22Rv1 (cell line): ENCODE measurements around the gene MAP3K7CL.

Experiments
- H3K27ac ChIP-seq: fragments of 450-650 bp; 2 replicates; pipeline ENCODE4 v1.5.1; 2017
- ZFX ChIP-seq: fragments of 450-650 bp; IDR thresholded peaks from 2 replicates; pipeline ENCODE4 v1.6.1; 2017; ENCODE audit warnings: antibody characterized with exemption, borderline replicate concordance
- TF ChIP-seq, protein P1 (sequence below): fragments of 450-650 bp; IDR thresholded peaks from 2 replicates; pipeline ENCODE4 v1.5.1; 2017; ENCODE audit warnings: mild to moderate bottlenecking

MAP3K7CL gene

DNA sequence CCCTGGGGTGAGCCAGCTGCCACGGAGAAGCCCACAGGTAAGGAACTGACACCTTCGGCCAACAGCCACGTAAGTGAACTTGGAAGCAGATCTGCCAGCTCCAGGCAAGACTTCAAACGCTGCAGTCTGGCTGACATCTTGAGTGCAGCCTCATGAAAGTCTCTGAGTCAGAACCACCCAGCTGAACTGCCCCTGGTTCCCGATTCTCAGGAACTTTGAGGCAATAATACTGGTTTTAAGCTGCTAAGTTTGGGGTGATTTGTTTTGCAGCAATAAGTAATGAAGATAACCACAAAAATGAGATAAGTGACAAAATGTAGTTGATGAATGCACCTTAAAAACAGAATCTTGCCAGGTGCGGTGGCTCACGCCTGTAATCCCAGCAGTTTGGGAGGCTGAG, 48.5 kb downstream of the MAP3K7CL start:
- no peak for TF ChIP-seq ZFX
- TF ChIP-seq, protein P1, sequence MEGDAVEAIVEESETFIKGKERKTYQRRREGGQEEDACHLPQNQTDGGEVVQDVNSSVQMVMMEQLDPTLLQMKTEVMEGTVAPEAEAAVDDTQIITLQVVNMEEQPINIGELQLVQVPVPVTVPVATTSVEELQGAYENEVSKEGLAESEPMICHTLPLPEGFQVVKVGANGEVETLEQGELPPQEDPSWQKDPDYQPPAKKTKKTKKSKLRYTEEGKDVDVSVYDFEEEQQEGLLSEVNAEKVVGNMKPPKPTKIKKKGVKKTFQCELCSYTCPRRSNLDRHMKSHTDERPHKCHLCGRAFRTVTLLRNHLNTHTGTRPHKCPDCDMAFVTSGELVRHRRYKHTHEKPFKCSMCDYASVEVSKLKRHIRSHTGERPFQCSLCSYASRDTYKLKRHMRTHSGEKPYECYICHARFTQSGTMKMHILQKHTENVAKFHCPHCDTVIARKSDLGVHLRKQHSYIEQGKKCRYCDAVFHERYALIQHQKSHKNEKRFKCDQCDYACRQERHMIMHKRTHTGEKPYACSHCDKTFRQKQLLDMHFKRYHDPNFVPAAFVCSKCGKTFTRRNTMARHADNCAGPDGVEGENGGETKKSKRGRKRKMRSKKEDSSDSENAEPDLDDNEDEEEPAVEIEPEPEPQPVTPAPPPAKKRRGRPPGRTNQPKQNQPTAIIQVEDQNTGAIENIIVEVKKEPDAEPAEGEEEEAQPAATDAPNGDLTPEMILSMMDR, result no peak
- H3K27ac ChIP-seq, result no peak overlapping the region

DNA sequence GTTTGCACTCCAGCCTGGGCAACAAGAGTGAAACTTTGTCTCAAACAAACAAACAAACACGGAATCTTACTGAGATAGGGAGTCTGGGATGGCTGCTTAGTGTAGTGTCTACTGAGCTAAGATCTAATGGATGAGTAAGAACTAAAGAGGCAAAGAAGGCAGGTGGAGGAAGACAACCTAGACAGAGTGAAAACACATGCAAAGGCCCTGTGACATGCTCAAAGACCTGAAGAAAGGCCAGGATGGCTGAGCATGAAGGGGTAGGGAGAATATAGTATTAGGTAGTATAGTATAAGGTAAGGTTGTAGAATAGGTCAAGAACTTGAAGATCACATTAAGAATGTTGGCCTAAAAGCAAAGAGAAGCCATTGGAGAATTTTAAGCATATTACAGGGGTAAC, 49.1 kb downstream of the MAP3K7CL start:
- TF ChIP-seq ZFX, result no peak
- TF ChIP-seq, protein P1, result no peak
- H3K27ac ChIP-seq, result no peak overlapping the region

DNA sequence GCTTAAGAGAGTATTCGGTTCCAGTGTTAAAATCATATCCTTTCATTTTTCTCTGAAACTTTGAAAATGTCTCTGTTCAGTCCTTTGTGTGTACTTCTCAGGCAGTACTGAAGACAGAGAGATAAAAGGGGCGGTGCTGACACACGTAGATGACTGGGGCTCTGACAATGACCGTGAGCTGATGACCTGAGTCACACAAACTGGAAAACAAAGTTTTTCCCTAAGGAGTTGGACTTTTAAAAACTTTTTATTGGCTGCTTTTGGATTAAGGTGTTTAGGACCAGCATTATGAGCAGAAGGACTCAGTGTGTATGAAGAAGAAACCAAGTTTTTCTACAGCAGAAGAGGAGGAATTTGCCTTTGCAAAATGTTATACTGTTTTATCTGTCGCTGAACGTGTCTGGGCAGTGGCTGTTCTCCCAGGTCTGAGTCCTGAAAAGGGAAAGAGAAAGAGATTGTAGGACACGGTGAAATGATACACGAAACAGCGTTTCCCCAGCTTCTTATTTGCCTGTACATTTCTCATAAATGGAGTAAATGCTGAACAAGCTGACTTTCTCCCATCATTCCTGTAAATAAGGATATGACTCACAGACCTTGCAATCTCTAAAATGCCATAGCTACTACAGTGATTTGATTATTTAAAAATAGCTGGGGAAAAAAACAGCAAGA, 51.5 kb downstream of the MAP3K7CL start:
- peak overlapping the region; percentile 68 for H3K27ac ChIP-seq

DNA sequence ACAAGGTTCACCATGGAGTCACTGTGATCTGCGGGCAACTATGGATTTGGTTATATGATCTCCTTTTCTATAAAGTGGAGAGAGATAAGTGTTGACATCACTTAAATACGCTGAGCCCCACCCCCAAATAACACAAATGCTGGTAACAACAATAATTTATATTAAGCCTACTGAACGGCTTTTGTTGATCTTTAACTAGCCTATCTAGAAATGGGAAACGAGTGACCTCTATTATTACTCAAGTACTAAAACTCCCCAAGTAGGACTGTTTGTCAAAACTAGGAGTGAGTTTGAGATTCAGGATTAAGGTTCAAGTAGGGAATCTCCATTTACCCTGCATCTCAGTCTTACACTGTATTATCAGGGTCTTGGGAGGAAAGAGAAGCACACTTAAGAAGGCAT, 52.2 kb downstream of the MAP3K7CL start:
- peak overlapping the region; percentile 68; the same call in 1 of the 2 replicates for H3K27ac ChIP-seq
- TF ChIP-seq, protein P1, result no peak
- no peak for TF ChIP-seq ZFX

More for the DNA sequence above, 51.5 kb downstream of the MAP3K7CL start:
- TF ChIP-seq, protein P1, result no peak
- no peak for TF ChIP-seq ZFX

DNA sequence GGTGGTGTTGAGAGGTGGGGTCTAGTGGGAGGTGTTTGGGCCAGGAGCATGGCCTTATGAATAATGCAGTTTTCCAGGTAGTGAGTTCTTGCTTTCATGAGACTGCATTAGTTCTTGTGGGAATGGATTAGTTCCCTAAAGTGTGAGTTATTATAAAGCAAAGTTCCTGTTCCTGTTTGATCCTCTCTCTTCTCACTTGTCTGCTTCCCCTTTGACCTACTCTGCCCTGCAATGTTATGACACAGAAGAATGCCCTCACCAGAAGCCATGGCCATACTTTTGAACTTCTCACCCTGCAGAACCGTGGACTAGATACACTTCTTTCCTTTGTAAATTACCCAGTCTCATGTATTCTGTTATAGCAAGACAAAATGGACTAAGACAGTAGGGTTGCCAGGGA, 53.6 kb downstream of the MAP3K7CL start:
- no peak overlapping the region for H3K27ac ChIP-seq
- TF ChIP-seq ZFX, result no peak
- TF ChIP-seq, protein P1, result no peak

DNA sequence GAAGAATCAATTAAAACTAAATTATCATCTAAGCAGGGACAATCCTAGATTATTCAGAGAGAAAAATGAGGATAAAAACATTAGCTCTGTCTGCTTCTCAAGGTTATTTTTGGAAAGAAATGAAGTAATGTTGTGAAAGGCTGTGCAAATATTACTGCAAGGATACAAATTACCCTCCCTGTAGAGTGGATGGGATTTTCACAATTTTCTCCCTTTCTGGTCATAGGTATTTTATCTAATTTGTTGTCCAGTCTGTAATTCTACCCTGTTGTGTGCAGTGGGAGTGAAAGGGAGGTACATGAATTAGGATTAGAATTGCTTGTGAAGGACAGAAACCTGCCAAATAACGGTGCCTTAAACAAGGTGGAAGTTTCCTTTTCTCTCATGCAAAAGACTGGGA, 54.7 kb downstream of the MAP3K7CL start:
- TF ChIP-seq, protein P1, result no peak
- TF ChIP-seq ZFX, result no peak
- H3K27ac ChIP-seq, result no peak overlapping the region

DNA sequence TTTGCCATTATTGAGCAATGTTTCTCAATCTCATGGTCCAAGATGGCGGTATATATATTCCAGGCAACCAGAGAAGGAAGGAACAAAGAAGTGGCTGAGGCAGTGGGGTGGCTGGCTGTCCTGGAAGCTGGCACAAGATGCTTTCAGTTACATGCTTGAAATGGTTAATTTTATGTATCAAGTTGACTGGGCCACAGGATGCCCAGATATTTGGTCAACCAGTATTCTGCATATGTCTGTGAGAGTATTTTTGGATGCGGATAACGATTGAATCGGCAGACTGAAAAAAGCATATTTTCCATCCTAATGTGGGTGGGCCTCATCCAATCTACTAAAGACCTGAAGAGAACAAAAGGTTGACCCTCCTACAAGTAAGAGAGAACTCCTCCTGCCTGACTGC, 55.2 kb downstream of the MAP3K7CL start:
- TF ChIP-seq, protein P1, result no peak
- TF ChIP-seq ZFX, result no peak

More for the DNA sequence above, 55.2 kb downstream of the MAP3K7CL start:
- no peak overlapping the region for H3K27ac ChIP-seq
